ENCODE measurements around the gene SLC38A1. TPM values are rescaled to one million over a fixed set of nuclear protein-coding genes. Genes with fewer than 3 reads are reported as not detected.
A peak's percentile ranks its signal among the peaks of the same experiment; 100 is the strongest.

The SLC38A1 gene
- total RNA-seq, 2 donors from 2014 or later: 22.1 to 77.0 TPM

GRCh38 chr12:46267575-46267824 is 1.3 kb downstream of the SLC38A1 start:
- H3K9me3 ChIP-seq: no peaks in the 10 kb centered on the region
- H3K27me3 ChIP-seq (replicated peaks; ENCODE audit: insufficient read depth): no peaks in the 10 kb centered on the region
- H3K36me3 ChIP-seq: no peaks in the 10 kb centered on the region
- no peak for TF ChIP-seq CTCF (IDR thresholded peaks at IDR 0.05)
- ATAC-seq (ENCODE audit: insufficient number of reproducible peaks, low FRiP score, low read depth): no peak
- H3K4me3 ChIP-seq: peak overlapping the region; percentile 96
- H3K27ac ChIP-seq: peak overlapping the region; percentile 61 to 75
- H3K4me1 ChIP-seq (ENCODE audit: control insufficient read depth in 1 of 2, low read depth in 2 of 2): peaks cover 3 to 30% of the 10 kb centered on the region in 2 donors
- DNase-seq (ENCODE audit: low spot score): no peak

GRCh38 chr12:46266869-46267574 is 1.8 kb downstream of the SLC38A1 start:
- Histone ChIP-seq H3K9me3 (no peaks in the 10 kb centered on the region), H3K27ac (peak overlapping the region; percentile 61 to 75), H3K4me1 (ENCODE audit: control insufficient read depth in 1 of 2, low read depth in 2 of 2) (peaks cover 3 to 30% of the 10 kb centered on the region in 2 donors), H3K36me3 (no peaks in the 10 kb centered on the region), H3K27me3 (replicated peaks; ENCODE audit: insufficient read depth) (no peaks in the 10 kb centered on the region), H3K4me3 (peak overlapping the region; percentile 96)
- no peak for DNase-seq (ENCODE audit: low spot score)
- no peak for ATAC-seq (ENCODE audit: insufficient number of reproducible peaks, low FRiP score, low read depth)
- TF ChIP-seq CTCF (IDR thresholded peaks at IDR 0.05): no peak

- Histone ChIP-seq H3K4me3 (peak overlapping the region; percentile 96), H3K9me3 (no peaks in the 10 kb centered on the region), H3K27ac (no peak overlapping the region), H3K4me1 (ENCODE audit: control insufficient read depth in 1 of 2, low read depth in 2 of 2) (peaks cover 3 to 33% of the 10 kb centered on the region in 2 donors), H3K27me3 (replicated peaks; ENCODE audit: insufficient read depth) (no peaks in the 10 kb centered on the region), H3K36me3 (no peaks in the 10 kb centered on the region)
- DNase-seq (ENCODE audit: low spot score) (no peak), ATAC-seq (ENCODE audit: insufficient number of reproducible peaks, low FRiP score, low read depth) (no peak)
- TF ChIP-seq CTCF (IDR thresholded peaks at IDR 0.05): no peak
These were observed 2.5 kb downstream of the SLC38A1 start for GRCh38 chr12:46266382-46266791.

GRCh38 chr12:46265734-46266133 is 3.1 kb downstream of the SLC38A1 start:
- no peaks in the 10 kb centered on the region for H3K27me3 ChIP-seq (replicated peaks; ENCODE audit: insufficient read depth)
- no peaks in the 10 kb centered on the region for H3K9me3 ChIP-seq
- H3K4me1 ChIP-seq (ENCODE audit: control insufficient read depth in 1 of 2, low read depth in 2 of 2): peaks cover 4 to 39% of the 10 kb centered on the region in 2 donors
- H3K36me3 ChIP-seq: no peaks in the 10 kb centered on the region
- DNase-seq (ENCODE audit: low spot score) (no peak), ATAC-seq (ENCODE audit: insufficient number of reproducible peaks, low FRiP score, low read depth) (no peak)
- H3K4me3 ChIP-seq: peak overlapping the region; percentile 96
- no peak overlapping the region for H3K27ac ChIP-seq
- no peak for TF ChIP-seq CTCF (IDR thresholded peaks at IDR 0.05)

- Histone ChIP-seq H3K9me3 (no peaks in the 10 kb centered on the region), H3K27ac (no peak overlapping the region), H3K27me3 (replicated peaks; ENCODE audit: insufficient read depth) (no peaks in the 10 kb centered on the region), H3K36me3 (no peaks in the 10 kb centered on the region), H3K4me1 (ENCODE audit: control insufficient read depth in 1 of 2, low read depth in 2 of 2) (peaks cover 10 to 45% of the 10 kb centered on the region in 2 donors), H3K4me3 (no peak overlapping the region)
- DNase-seq (ENCODE audit: low spot score) (no peak), ATAC-seq (ENCODE audit: insufficient number of reproducible peaks, low FRiP score, low read depth) (no peak)
- no peak for TF ChIP-seq CTCF (IDR thresholded peaks at IDR 0.05)
These were observed 3.7 kb downstream of the SLC38A1 start for GRCh38 chr12:46265102-46265501.

Data from thoracic aorta (tissue), 2 donors.